ENCODE data around the gene GATB. TPM values are rescaled to one million over a fixed set of nuclear protein-coding genes. Genes with fewer than 3 reads are reported as not detected.
"Not testable (repeated sequence)": the region's sequence is repeated elsewhere in the genome, so short reads cannot be mapped to it uniquely, and the experiment has no call there.

The GATB gene
- total and polyA plus RNA-seq, 10 of the 15 experiments (the other 5 are each of a cell fraction or from before 2014, with no cell fraction given), result 20.5 to 37.3 (median 30.5) TPM

- H3K9me3 ChIP-seq (replicated peaks; ENCODE audit: control insufficient read depth, insufficient read depth, low read length); RAD21 ChIA-PET (ENCODE audit: unreplicated experiment); H3K79me2 ChIP-seq (ENCODE audit: control insufficient read depth, insufficient read depth, low read length); H3K4me2 ChIP-seq (ENCODE audit: control insufficient read depth, insufficient read depth); H3K4me3 ChIP-seq; H3K4me1 ChIP-seq (ENCODE audit: control insufficient read depth, insufficient read depth, low read length); intact Hi-C loops (cut with micrococcal nuclease; ENCODE audit: unreplicated experiment); ATAC-seq; in situ Hi-C loops (cut with MboI); H3K27ac ChIP-seq (ENCODE audit: control insufficient read depth, insufficient read depth); SMC1A ChIA-PET (ENCODE audit: uncharacterized antibody, unreplicated experiment); H4K20me1 ChIP-seq (ENCODE audit: control insufficient read depth, insufficient read depth); H3K9ac ChIP-seq (ENCODE audit: control insufficient read depth, insufficient read depth, low read length); H3K27me3 ChIP-seq (replicated peaks in 1 of 2; ENCODE audit: control insufficient read depth in 2 of 2, insufficient read depth in 2 of 2, low read length in 1 of 2); FAIRE-seq; CTCF ChIA-PET; DNase-seq (ENCODE audit: low read depth, low spot score); H3K36me3 ChIP-seq (ENCODE audit: control insufficient read depth in 2 of 2, insufficient read depth in 2 of 2, low read length in 1 of 2); BruUV-seq (replicated peaks); POLR2A ChIA-PET; H2AFZ ChIP-seq (ENCODE audit: control insufficient read depth, low read depth, low read length): not testable (repeated sequence)
- WGBS (ENCODE audit: insufficient coverage, insufficient replicate concordance, low lambda C conversion rate, missing lambda C conversion rate), result 67% methylated on average over 8 of the region's 34 CpGs
Measured at GRCh38 chr4:151731670-151732069, 29.1 kb downstream of the GATB start.

GRCh38 chr4:151729731-151730559 is 30.9 kb downstream of the GATB start:
- TF ChIP-seq BCLAF1 (IDR thresholded peaks at IDR 0.05) (no peak), USF2 (IDR thresholded peaks at IDR 0.05; ENCODE audit: borderline replicate concordance, low read depth, low read length) (no peak)
- Histone ChIP-seq H3K27ac (ENCODE audit: control insufficient read depth, insufficient read depth) (no peak overlapping the region), H3K9ac (ENCODE audit: control insufficient read depth, insufficient read depth, low read length) (no peak overlapping the region), H3K36me3 (ENCODE audit: control insufficient read depth in 2 of 2, insufficient read depth in 2 of 2, low read length in 1 of 2) (no peaks in the 10 kb centered on the region; a peak in 1 of 4 replicates), H3K4me3 (no peak overlapping the region), H4K20me1 (ENCODE audit: control insufficient read depth, insufficient read depth) (no peaks in the 10 kb centered on the region), H3K4me1 (ENCODE audit: control insufficient read depth, insufficient read depth, low read length) (no peaks in the 10 kb centered on the region), H3K9me3 (replicated peaks; ENCODE audit: control insufficient read depth, insufficient read depth, low read length) (no peaks in the 10 kb centered on the region), H3K79me2 (ENCODE audit: control insufficient read depth, insufficient read depth, low read length) (no peaks in the 10 kb centered on the region), H3K4me2 (ENCODE audit: control insufficient read depth, insufficient read depth) (no peak overlapping the region), H3K27me3 (replicated peaks in 1 of 2; ENCODE audit: control insufficient read depth in 2 of 2, insufficient read depth in 2 of 2, low read length in 1 of 2) (no peaks in the 10 kb centered on the region), H2AFZ (ENCODE audit: control insufficient read depth, low read depth, low read length) (no peak overlapping the region)
- FAIRE-seq, result no peak
- WGBS (ENCODE audit: insufficient coverage, insufficient replicate concordance, low lambda C conversion rate, missing lambda C conversion rate), result 89% methylated on average over 12 of the region's 12 CpGs
- POLR2A ChIA-PET, result no interaction called here
- in situ Hi-C loops (cut with MboI) (no loop called here), intact Hi-C loops (cut with micrococcal nuclease; ENCODE audit: unreplicated experiment) (no loop called here)
- ATAC-seq, result no peak
- BruUV-seq (replicated peaks), result no TSS peak
- SMC1A ChIA-PET (ENCODE audit: uncharacterized antibody, unreplicated experiment), result interaction anchor here (1.2 kb wide), 1 partner anchor 13 kb away, joined by 5 read pairs; no protein-coding TSS in a partner anchor
- DNase-seq (ENCODE audit: low read depth, low spot score), result no peak
- RAD21 ChIA-PET (ENCODE audit: unreplicated experiment), result interaction anchor here (0.7 kb wide), 1 partner anchor 157 kb away, joined by 3 read pairs; no protein-coding TSS in a partner anchor
- CTCF ChIA-PET, result interaction anchor here (1.7 kb wide), 1 partner anchor 10 kb away, joined by 6 read pairs; no protein-coding TSS in a partner anchor

All from GM12878 (cell line).